ENCODE results near the gene ABHD17C. TPM values are rescaled to one million over a fixed set of nuclear protein-coding genes. Genes with fewer than 3 reads are reported as not detected.

The ABHD17C gene
- total RNA-seq, 1 experiment from 2014 or later, result 16.3 TPM

DNA sequence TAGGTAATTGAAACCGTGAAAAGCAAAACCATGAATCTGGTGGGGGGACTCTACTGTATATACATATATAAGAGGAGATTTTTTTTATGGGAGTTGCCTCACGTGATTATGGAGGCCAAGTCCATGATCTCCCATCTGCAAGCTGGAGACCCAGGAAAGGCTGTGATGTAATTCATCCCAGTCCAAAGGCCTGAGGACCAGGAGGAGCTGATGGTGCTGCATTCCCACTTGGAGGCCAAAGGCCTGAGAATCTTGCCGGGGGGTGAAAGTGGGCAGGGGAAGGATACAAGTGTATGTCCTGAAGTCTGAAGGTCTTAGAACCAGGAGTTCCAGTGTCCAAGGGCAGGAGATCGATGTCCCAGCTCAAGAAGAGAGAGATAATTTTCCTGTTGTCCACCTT is 47.0 kb downstream of the ABHD17C start:
- Histone ChIP-seq H3K4me3 (ENCODE audit: low read depth in 2 of 2, low read length in 2 of 2) (no peak overlapping the region), H3K4me1 (ENCODE audit: control insufficient read depth, insufficient read depth, low read length) (peaks cover 24% of the 10 kb centered on the region), H3K9me3 (ENCODE audit: control insufficient read depth, insufficient read depth, low read depth, low read length) (no peaks in the 10 kb centered on the region; the same call in 1 of the 2 replicates), H3K27ac (ENCODE audit: low read length) (peak overlapping the region; percentile 8; the same call in 1 of the 2 replicates), H3K36me3 (ENCODE audit: control insufficient read depth, insufficient read depth, low read length) (no peaks in the 10 kb centered on the region), H3K27me3 (ENCODE audit: control insufficient read depth, insufficient read depth, low read length) (no peaks in the 10 kb centered on the region)
- BruUV-seq (replicated peaks), result no TSS peak
- in situ Hi-C loops (cut with HindIII; ENCODE audit: low pct_unique_long_range_greater_than_20kb, low sequenced_read_pairs), result no loop called here
- ChIA-PET POLR2A (no interaction called here), CTCF (interaction anchor here (0.6 to 0.7 kb wide), 2 partner anchors 174 to 259 kb away, joined by 3 read pairs; no protein-coding TSS in a partner anchor)
- intact Hi-C loops (cut with micrococcal nuclease; ENCODE audit: unreplicated experiment), result no loop called here
- no peak for DNase-seq (ENCODE audit: low read depth, low spot score)
- ATAC-seq, result no peak
- no peak for TF ChIP-seq SIN3A (IDR thresholded peaks at IDR 0.05; ENCODE audit: borderline replicate concordance, insufficient read depth, low read depth, low read length)
- no peak for TF ChIP-seq POLR2AphosphoS5 (IDR thresholded peaks at IDR 0.05; ENCODE audit: low read depth, low read length)
- TF ChIP-seq, protein P1, sequence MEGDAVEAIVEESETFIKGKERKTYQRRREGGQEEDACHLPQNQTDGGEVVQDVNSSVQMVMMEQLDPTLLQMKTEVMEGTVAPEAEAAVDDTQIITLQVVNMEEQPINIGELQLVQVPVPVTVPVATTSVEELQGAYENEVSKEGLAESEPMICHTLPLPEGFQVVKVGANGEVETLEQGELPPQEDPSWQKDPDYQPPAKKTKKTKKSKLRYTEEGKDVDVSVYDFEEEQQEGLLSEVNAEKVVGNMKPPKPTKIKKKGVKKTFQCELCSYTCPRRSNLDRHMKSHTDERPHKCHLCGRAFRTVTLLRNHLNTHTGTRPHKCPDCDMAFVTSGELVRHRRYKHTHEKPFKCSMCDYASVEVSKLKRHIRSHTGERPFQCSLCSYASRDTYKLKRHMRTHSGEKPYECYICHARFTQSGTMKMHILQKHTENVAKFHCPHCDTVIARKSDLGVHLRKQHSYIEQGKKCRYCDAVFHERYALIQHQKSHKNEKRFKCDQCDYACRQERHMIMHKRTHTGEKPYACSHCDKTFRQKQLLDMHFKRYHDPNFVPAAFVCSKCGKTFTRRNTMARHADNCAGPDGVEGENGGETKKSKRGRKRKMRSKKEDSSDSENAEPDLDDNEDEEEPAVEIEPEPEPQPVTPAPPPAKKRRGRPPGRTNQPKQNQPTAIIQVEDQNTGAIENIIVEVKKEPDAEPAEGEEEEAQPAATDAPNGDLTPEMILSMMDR (IDR thresholded peaks at IDR 0.05), result no peak
- TF ChIP-seq TCF7L2 (IDR thresholded peaks at IDR 0.05; ENCODE audit: low read depth, low read length), result no peak
- TF ChIP-seq, protein P2, sequence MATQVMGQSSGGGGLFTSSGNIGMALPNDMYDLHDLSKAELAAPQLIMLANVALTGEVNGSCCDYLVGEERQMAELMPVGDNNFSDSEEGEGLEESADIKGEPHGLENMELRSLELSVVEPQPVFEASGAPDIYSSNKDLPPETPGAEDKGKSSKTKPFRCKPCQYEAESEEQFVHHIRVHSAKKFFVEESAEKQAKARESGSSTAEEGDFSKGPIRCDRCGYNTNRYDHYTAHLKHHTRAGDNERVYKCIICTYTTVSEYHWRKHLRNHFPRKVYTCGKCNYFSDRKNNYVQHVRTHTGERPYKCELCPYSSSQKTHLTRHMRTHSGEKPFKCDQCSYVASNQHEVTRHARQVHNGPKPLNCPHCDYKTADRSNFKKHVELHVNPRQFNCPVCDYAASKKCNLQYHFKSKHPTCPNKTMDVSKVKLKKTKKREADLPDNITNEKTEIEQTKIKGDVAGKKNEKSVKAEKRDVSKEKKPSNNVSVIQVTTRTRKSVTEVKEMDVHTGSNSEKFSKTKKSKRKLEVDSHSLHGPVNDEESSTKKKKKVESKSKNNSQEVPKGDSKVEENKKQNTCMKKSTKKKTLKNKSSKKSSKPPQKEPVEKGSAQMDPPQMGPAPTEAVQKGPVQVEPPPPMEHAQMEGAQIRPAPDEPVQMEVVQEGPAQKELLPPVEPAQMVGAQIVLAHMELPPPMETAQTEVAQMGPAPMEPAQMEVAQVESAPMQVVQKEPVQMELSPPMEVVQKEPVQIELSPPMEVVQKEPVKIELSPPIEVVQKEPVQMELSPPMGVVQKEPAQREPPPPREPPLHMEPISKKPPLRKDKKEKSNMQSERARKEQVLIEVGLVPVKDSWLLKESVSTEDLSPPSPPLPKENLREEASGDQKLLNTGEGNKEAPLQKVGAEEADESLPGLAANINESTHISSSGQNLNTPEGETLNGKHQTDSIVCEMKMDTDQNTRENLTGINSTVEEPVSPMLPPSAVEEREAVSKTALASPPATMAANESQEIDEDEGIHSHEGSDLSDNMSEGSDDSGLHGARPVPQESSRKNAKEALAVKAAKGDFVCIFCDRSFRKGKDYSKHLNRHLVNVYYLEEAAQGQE (IDR thresholded peaks at IDR 0.05; ENCODE audit: insufficient read depth in 1 of 2, low read depth in 2 of 2, low read length in 1 of 2), result no peak

DNA sequence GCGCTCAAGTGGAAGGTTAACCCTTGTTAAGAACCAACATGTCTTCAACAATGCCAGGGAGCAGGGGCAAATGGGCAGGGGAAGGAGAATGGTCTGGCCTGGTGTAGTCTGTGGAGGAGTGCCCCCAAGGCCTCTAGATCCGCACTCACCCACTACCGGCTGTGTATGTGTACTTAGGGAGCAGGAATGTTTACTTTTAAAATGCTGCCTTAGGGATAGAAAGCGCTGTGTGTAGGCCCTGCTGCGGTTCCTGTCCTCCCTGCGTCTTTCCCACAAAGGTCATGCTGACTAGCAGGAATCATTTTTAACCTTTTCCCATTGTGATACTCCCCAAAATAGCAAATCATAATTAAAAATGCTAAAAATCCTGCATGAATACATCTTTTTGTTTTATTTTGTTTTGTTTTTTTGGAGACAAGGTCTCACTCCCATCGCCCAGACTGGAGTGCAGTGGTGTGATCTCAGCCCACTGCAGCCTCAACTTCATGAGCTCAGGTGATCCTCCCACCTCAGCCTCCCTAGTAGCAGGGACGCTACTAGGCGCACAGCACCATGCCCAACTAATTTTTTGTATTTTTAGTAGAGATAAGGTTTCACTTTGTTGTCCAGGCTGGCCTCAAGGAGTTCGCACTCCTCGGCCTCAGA is 48.2 kb downstream of the ABHD17C start:
- TF ChIP-seq TCF7L2 (IDR thresholded peaks at IDR 0.05; ENCODE audit: low read depth, low read length), result no peak
- TF ChIP-seq POLR2AphosphoS5 (IDR thresholded peaks at IDR 0.05; ENCODE audit: low read depth, low read length), result peak; percentile 40; the same call in 1 of the 2 replicates
- BruUV-seq (replicated peaks), result no TSS peak
- Histone ChIP-seq H3K27ac (ENCODE audit: low read length) (peak overlapping the region; percentile 73; the same call in 1 of the 2 replicates), H3K4me3 (ENCODE audit: low read depth in 2 of 2, low read length in 2 of 2) (no peak overlapping the region), H3K27me3 (ENCODE audit: control insufficient read depth, insufficient read depth, low read length) (no peaks in the 10 kb centered on the region), H3K9me3 (ENCODE audit: control insufficient read depth, insufficient read depth, low read depth, low read length) (no peaks in the 10 kb centered on the region; the same call in 1 of the 2 replicates), H3K4me1 (ENCODE audit: control insufficient read depth, insufficient read depth, low read length) (peaks cover 24% of the 10 kb centered on the region), H3K36me3 (ENCODE audit: control insufficient read depth, insufficient read depth, low read length) (no peaks in the 10 kb centered on the region)
- ATAC-seq (peak; percentile 97), DNase-seq (ENCODE audit: low read depth, low spot score) (no peak)
- intact Hi-C loops (cut with micrococcal nuclease; ENCODE audit: unreplicated experiment), result no loop called here
- CTCF ChIA-PET, result no interaction called here
- POLR2A ChIA-PET, result no interaction called here
- in situ Hi-C loops (cut with HindIII; ENCODE audit: low pct_unique_long_range_greater_than_20kb, low sequenced_read_pairs), result no loop called here

DNA sequence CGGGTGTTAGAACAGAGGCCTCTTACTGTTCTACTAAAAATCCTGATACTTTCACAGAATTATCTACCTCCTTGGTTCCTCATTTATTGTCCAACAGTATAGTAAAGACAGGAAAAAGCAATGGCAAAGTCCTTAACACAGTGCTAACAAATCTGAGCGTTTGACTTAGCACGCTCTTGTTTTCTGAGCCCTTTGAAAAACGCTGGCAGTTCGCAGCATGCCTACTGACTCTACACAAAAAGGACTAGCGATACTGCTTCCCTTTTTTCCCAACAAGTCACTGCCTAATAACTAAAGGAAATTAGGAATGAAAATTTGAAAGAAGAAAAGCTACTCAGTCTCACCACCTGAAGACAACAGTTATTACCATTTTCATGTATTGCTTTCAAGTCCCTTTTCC is 49.3 kb downstream of the ABHD17C start:
- in situ Hi-C loops (cut with HindIII; ENCODE audit: low pct_unique_long_range_greater_than_20kb, low sequenced_read_pairs) (no loop called here), intact Hi-C loops (cut with micrococcal nuclease; ENCODE audit: unreplicated experiment) (no loop called here)
- Histone ChIP-seq H3K9me3 (ENCODE audit: control insufficient read depth, insufficient read depth, low read depth, low read length) (no peaks in the 10 kb centered on the region; the same call in 1 of the 2 replicates), H3K27ac (ENCODE audit: low read length) (peak overlapping the region; percentile 73), H3K4me3 (ENCODE audit: low read depth in 2 of 2, low read length in 2 of 2) (no peak overlapping the region), H3K36me3 (ENCODE audit: control insufficient read depth, insufficient read depth, low read length) (no peaks in the 10 kb centered on the region), H3K4me1 (ENCODE audit: control insufficient read depth, insufficient read depth, low read length) (peaks cover 24% of the 10 kb centered on the region), H3K27me3 (ENCODE audit: control insufficient read depth, insufficient read depth, low read length) (no peaks in the 10 kb centered on the region)
- TF ChIP-seq TCF7L2 (IDR thresholded peaks at IDR 0.05; ENCODE audit: low read depth, low read length) (no peak), SIN3A (IDR thresholded peaks at IDR 0.05; ENCODE audit: borderline replicate concordance, insufficient read depth, low read depth, low read length) (no peak), POLR2AphosphoS5 (IDR thresholded peaks at IDR 0.05; ENCODE audit: low read depth, low read length) (no peak)
- TF ChIP-seq, protein P2 (IDR thresholded peaks at IDR 0.05; ENCODE audit: insufficient read depth in 1 of 2, low read depth in 2 of 2, low read length in 1 of 2), result no peak
- TF ChIP-seq, protein P1 (IDR thresholded peaks at IDR 0.05), result no peak
- CTCF ChIA-PET, result no interaction called here
- no peak for ATAC-seq
- POLR2A ChIA-PET, result no interaction called here
- no TSS peak for BruUV-seq (replicated peaks)
- no peak for DNase-seq (ENCODE audit: low read depth, low spot score)
